ENCODE measurements around the gene SIAE. TPM values are rescaled to one million over a fixed set of nuclear protein-coding genes. Genes with fewer than 3 reads are reported as not detected.

The SIAE gene
- total RNA-seq, 6 experiments from 2014 or later = 9.2 to 14.4 (median 11.3) TPM

GRCh38 chr11:124717786-124718651 is 44.5 kb upstream of the SIAE start:
- Mint-ChIP-seq H3K27ac (no peak overlapping the region), H3K36me3 (ENCODE audit: low read depth) (no peaks in the 10 kb centered on the region), H3K27me3 (ENCODE audit: insufficient read depth) (peaks cover 50% of the 10 kb centered on the region), H3K4me3 (peak overlapping the region; percentile 77), H3K9me3 (no peaks in the 10 kb centered on the region), H3K4me1 (ENCODE audit: low read depth) (peaks cover 14% of the 10 kb centered on the region)
- no peak for DNase-seq
- TF ChIP-seq CTCF (IDR thresholded peaks at IDR 0.05) = no peak

GRCh38 chr11:124717421-124717785 is 43.9 kb upstream of the SIAE start:
- Mint-ChIP-seq H3K27ac (no peak overlapping the region), H3K27me3 (ENCODE audit: insufficient read depth) (peaks cover 44% of the 10 kb centered on the region)

GRCh38 chr11:124716591-124716990 is 43.1 kb upstream of the SIAE start:
- H3K4me3 Mint-ChIP-seq = no peak overlapping the region
- H3K9me3 Mint-ChIP-seq = no peaks in the 10 kb centered on the region
- no peak overlapping the region for H3K27ac Mint-ChIP-seq
- peaks cover 14% of the 10 kb centered on the region for H3K4me1 Mint-ChIP-seq (ENCODE audit: low read depth)
- no peak for TF ChIP-seq CTCF (IDR thresholded peaks at IDR 0.05)
- no peaks in the 10 kb centered on the region for H3K36me3 Mint-ChIP-seq (ENCODE audit: low read depth)
- no peak for DNase-seq
- peaks cover 38% of the 10 kb centered on the region for H3K27me3 Mint-ChIP-seq (ENCODE audit: insufficient read depth)

More at GRCh38 chr11:124717421-124717785, 43.9 kb upstream of the SIAE start:
- Mint-ChIP-seq H3K4me1 (ENCODE audit: low read depth) (peaks cover 14% of the 10 kb centered on the region), H3K36me3 (ENCODE audit: low read depth) (no peaks in the 10 kb centered on the region), H3K4me3 (peak overlapping the region; percentile 77), H3K9me3 (no peaks in the 10 kb centered on the region)
- TF ChIP-seq CTCF (IDR thresholded peaks at IDR 0.05) = no peak
- no peak for DNase-seq

- Mint-ChIP-seq H3K27ac (no peak overlapping the region), H3K9me3 (peaks cover 3% of the 10 kb centered on the region; the same call in 1 of the 2 replicates), H3K27me3 (ENCODE audit: insufficient read depth) (peaks cover 22% of the 10 kb centered on the region), H3K36me3 (ENCODE audit: low read depth) (peaks cover 4% of the 10 kb centered on the region), H3K4me1 (ENCODE audit: low read depth) (peaks cover 6% of the 10 kb centered on the region), H3K4me3 (no peak overlapping the region)
- no peak for TF ChIP-seq CTCF (IDR thresholded peaks at IDR 0.05)
- DNase-seq = no peak
Observed at GRCh38 chr11:124712392-124712791, 38.9 kb upstream of the SIAE start.

GRCh38 chr11:124707829-124708228 is 34.3 kb upstream of the SIAE start:
- TF ChIP-seq CTCF (IDR thresholded peaks at IDR 0.05) = no peak
- no peak for DNase-seq

More at GRCh38 chr11:124707829-124708228, 34.3 kb upstream of the SIAE start:
- Mint-ChIP-seq H3K4me1 (ENCODE audit: low read depth) (no peaks in the 10 kb centered on the region), H3K9me3 (peaks cover 3% of the 10 kb centered on the region; the same call in 1 of the 2 replicates), H3K27ac (no peak overlapping the region), H3K4me3 (no peak overlapping the region), H3K27me3 (ENCODE audit: insufficient read depth) (peaks cover 23% of the 10 kb centered on the region), H3K36me3 (ENCODE audit: low read depth) (peaks cover 4% of the 10 kb centered on the region)
